22Rv1 (cell line): Measurements from ENCODE around the gene KRTAP10-5.

Experiments used
- CTCF ChIP-seq: fragments of 450-650 bp; IDR thresholded peaks from 2 replicates; pipeline ENCODE4 v1.5.1; 2017; ENCODE audit warnings: mild to moderate bottlenecking
- ZFX ChIP-seq: fragments of 450-650 bp; IDR thresholded peaks from 2 replicates; pipeline ENCODE4 v1.6.1; 2017; ENCODE audit warnings: antibody characterized with exemption, borderline replicate concordance

DNA sequence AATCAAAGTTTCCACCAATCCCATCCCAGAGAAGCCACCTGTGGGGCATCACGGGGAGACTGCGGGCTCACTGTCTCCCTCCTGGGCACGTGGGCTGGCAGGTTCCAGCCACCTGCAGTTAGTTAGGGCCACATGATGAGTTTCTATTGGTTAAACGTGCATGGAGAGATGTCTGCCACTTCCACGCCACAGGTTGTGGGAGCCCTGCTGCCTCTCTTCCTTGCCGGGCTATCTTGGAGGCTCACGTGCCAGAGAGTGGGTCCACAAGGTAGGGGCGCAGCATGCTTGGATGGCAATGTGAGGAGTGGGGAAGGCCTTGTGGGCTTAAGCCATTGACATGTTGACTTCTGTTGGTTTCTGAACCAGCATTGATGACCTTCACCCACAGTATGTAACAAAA lies 23.5 kb upstream of the KRTAP10-5 start:
- TF ChIP-seq CTCF: no peak
- TF ChIP-seq ZFX: no peak
